Tibial nerve (tissue), 4 donors: Measurements from ENCODE around the gene ABCB4. TPM values are rescaled to one million over a fixed set of nuclear protein-coding genes. Genes with fewer than 3 reads are reported as not detected.

Source experiments
- DNase-seq, 2 donors: peaks; one replicate each; pipeline ENCODE4 v3.0.0-alpha.2; 2019; ENCODE audit warnings: low spot score in 2 of 2
- H3K27ac ChIP-seq, 4 donors: fragments of 200-600 bp; sonication (generic) in 3 of 4; one replicate each; pipeline ENCODE4 v1.5.1; 2017 to 2019; ENCODE audit warnings: mild to moderate bottlenecking in 1 of 4
- H3K27me3 ChIP-seq, 2 donors: fragments of 200-600 bp; sonication (generic) in 1 of 2; one replicate each; pipeline versions ENCODE4 v1.5.1 to v1.6.0; 2017 to 2019
- H3K36me3 ChIP-seq, 3 donors: fragments of 200-600 bp; sonication (generic); one replicate each; pipeline ENCODE4 v1.5.1; 2018 to 2019
- H3K4me1 ChIP-seq, 4 donors: fragments of 200-600 bp; sonication (generic) in 3 of 4; one replicate each; pipeline ENCODE4 v1.5.1; 2017 to 2019
- H3K4me3 ChIP-seq, 4 donors: fragments of 200-600 bp; sonication (generic) in 3 of 4; one replicate each; pipeline ENCODE4 v1.5.1; 2017 to 2019; ENCODE audit warnings: mild to moderate bottlenecking in 1 of 4, moderate library complexity in 1 of 4
- H3K9me3 ChIP-seq, 4 donors: fragments of 200-600 bp; sonication (generic) in 3 of 4; one replicate each; pipeline ENCODE4 v1.5.1; 2017 to 2019
- EP300 ChIP-seq, 2 donors: sonication (generic); formaldehyde crosslinking; IDR thresholded peaks; one replicate each; pipeline ENCODE4 v1.6.1; 2017; ENCODE audit warnings: antibody characterized with exemption in 2 of 2, mild to moderate bottlenecking in 1 of 2
- POLR2A ChIP-seq, 2 donors: fragments of 450-650 bp; IDR thresholded peaks; one replicate each; pipeline ENCODE4 v1.6.1; 2017; ENCODE audit warnings: antibody characterized with exemption in 2 of 2, mild to moderate bottlenecking in 2 of 2, moderate library complexity in 2 of 2
- WGBS, 2 donors: methylation state at CpG; one replicate each; pipeline ENCODE4 v1.1.5; 2018; 5-methylcytosine and 5-hydroxymethylcytosine counted together
- total RNA-seq, 4 donors: library from RNA; depleted of rRNA; stranded (reverse); fragments of >200 nt; gene quantifications; one replicate each; pipeline ENCODE4 v1.1.0, GENCODE V29; 2016
- TF ChIP-seq, protein P1 (sequence below), 5 experiments: fragments of 200-600 bp in 3 of 5; fragments of 450-650 bp in 2 of 5; sonication (generic) in 3 of 5; IDR thresholded peaks; one replicate each; pipeline ENCODE4 v1.5.1; 2016 to 2019; ENCODE audit warnings: antibody characterized with exemption in 5 of 5, mild to moderate bottlenecking in 3 of 5, moderate library complexity in 2 of 5

Gene ABCB4
- total RNA-seq, 4 donors from 2014 or later = 0.42 to 2.0 (median 1.00) TPM

DNA sequence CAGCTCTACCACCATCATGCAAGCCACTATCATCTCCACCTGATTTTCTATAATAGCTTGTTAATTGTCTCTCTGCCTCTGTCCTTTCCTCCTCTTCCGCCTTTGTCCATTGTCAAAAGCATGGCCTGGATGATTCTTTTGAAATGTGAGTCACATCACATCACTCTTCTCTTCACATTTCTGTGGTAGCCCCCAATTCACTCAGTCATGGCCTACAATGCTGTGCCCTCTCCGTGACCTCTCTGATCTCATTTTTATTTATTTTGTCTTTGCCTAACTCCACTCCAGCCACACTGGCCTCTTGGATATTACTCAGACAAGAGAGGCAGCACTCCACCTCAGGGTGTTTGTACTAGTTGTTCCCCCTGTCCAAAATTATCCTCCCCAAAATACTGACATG is 4.9 kb upstream of the ABCB4 start:
- peaks cover 0 to 8% (median 3%) of the 10 kb centered on the region in 4 donors for H3K4me1 ChIP-seq
- 72 to 75% methylated on average over 2 of the region's 2 CpGs for WGBS, 2 donors
- DNase-seq = no peak
- H3K27me3 ChIP-seq = no peaks in the 10 kb centered on the region
- no peak overlapping the region for H3K4me3 ChIP-seq
- H3K27ac ChIP-seq = no peak overlapping the region
- no peaks in the 10 kb centered on the region for H3K9me3 ChIP-seq
- no peak for TF ChIP-seq POLR2A (IDR thresholded peaks at IDR 0.05)
- no peak for TF ChIP-seq EP300 (IDR thresholded peaks at IDR 0.05)
- TF ChIP-seq, protein P1, sequence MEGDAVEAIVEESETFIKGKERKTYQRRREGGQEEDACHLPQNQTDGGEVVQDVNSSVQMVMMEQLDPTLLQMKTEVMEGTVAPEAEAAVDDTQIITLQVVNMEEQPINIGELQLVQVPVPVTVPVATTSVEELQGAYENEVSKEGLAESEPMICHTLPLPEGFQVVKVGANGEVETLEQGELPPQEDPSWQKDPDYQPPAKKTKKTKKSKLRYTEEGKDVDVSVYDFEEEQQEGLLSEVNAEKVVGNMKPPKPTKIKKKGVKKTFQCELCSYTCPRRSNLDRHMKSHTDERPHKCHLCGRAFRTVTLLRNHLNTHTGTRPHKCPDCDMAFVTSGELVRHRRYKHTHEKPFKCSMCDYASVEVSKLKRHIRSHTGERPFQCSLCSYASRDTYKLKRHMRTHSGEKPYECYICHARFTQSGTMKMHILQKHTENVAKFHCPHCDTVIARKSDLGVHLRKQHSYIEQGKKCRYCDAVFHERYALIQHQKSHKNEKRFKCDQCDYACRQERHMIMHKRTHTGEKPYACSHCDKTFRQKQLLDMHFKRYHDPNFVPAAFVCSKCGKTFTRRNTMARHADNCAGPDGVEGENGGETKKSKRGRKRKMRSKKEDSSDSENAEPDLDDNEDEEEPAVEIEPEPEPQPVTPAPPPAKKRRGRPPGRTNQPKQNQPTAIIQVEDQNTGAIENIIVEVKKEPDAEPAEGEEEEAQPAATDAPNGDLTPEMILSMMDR (IDR thresholded peaks at IDR 0.05) = no peak
- H3K36me3 ChIP-seq = no peaks in the 10 kb centered on the region

DNA sequence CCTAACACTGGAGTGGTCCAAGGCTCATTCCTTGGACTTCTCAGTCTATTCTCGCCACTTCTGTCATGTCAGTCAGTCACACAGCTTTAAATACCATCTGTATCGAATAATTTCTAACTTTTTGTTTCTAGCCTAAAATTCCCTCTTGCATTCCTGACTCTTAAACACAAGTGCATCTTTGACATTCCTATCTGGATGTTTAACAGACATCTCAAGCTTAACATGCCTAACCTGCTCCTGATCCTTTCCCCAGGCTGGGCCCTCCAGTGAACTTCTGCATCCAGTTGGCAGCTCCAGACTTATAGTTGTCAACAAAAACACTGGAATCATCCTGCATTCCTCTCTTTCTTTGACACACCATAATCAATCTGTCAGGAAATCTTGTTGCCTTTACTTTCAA is 4.5 kb upstream of the ABCB4 start:
- no peak for DNase-seq
- 80 to 85% methylated on average over 2 of the region's 2 CpGs for WGBS, 2 donors
- H3K4me1 ChIP-seq = peaks cover 0 to 12% (median 6%) of the 10 kb centered on the region in 4 donors
- no peak overlapping the region for H3K27ac ChIP-seq
- H3K36me3 ChIP-seq = no peaks in the 10 kb centered on the region
- H3K27me3 ChIP-seq = no peaks in the 10 kb centered on the region
- H3K9me3 ChIP-seq = no peaks in the 10 kb centered on the region
- TF ChIP-seq, protein P1 (IDR thresholded peaks at IDR 0.05) = no peak
- no peak for TF ChIP-seq POLR2A (IDR thresholded peaks at IDR 0.05)
- TF ChIP-seq EP300 (IDR thresholded peaks at IDR 0.05) = no peak
- H3K4me3 ChIP-seq = no peak overlapping the region

DNA sequence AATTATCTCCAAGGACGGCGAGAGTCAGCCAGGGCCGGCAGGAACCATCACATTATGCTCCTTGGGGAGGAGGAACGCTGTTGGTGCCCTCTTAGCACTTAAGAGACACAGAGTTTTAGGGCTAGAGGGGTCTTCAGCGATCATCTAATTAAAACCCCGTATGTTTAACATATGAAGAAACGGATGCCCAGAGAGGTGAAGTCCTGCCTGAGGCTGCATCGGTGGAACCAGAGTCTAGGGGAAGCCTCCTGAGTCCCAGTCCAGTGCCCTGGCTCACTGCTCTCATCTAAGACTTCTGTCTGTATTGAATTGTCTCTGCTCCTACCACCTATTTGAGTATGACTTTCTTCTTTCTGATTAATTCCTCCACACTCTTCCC is 688 bp upstream of the ABCB4 start:
- Histone ChIP-seq H3K4me1 (peaks cover 0 to 23% (median 13%) of the 10 kb centered on the region in 4 donors), H3K36me3 (no peaks in the 10 kb centered on the region), H3K27me3 (no peaks in the 10 kb centered on the region), H3K9me3 (no peaks in the 10 kb centered on the region), H3K27ac (no peak overlapping the region), H3K4me3 (peak overlapping the region in 3 of 4 donors; percentile 16 to 59 (median 57))
- no peak for TF ChIP-seq EP300 (IDR thresholded peaks at IDR 0.05)
- TF ChIP-seq POLR2A (IDR thresholded peaks at IDR 0.05) = no peak
- TF ChIP-seq, protein P1 (IDR thresholded peaks at IDR 0.05) = no peak
- WGBS, 2 donors = 55 to 58% methylated on average over 8 of the region's 8 CpGs
- DNase-seq = no peak

GRCh38 chr7:87474533-87475358 is 734 bp downstream of the ABCB4 start:
- H3K9me3 ChIP-seq = no peaks in the 10 kb centered on the region
- WGBS, 2 donors = 3 to 6% methylated on average over 14 of the region's 14 CpGs
- TF ChIP-seq EP300 (IDR thresholded peaks at IDR 0.05) = no peak
- DNase-seq = no peak
- H3K36me3 ChIP-seq = no peaks in the 10 kb centered on the region
- H3K4me1 ChIP-seq = peaks cover 0 to 23% (median 13%) of the 10 kb centered on the region in 4 donors
- H3K27me3 ChIP-seq = no peaks in the 10 kb centered on the region
- peak overlapping the region in 3 of 4 donors; percentile 42 to 77 (median 59) for H3K27ac ChIP-seq
- H3K4me3 ChIP-seq = peak overlapping the region; percentile 32 to 59 (median 46)

DNA sequence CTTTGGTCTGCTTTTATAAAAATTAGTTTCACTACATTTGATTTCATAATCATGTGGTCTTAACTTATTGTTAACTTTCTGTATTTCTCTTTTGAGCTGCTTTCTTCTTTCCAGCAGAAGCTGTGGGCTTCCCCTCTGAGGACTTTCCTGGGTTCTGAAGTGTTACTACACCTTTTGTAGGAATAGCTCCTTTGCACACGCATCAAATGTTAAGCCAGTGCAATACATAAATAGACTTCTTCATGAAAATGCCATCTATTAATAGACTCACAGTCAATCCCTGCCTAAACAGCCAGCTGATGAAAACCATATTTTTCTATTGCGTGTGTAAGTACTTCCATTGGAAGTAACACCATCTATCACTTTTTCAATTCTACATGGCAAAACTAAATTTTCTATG is 1.5 kb downstream of the ABCB4 start:
- Histone ChIP-seq H3K4me1 (peaks cover 0 to 23% (median 13%) of the 10 kb centered on the region in 4 donors), H3K27me3 (no peaks in the 10 kb centered on the region), H3K4me3 (no peak overlapping the region), H3K27ac (peak overlapping the region in 1 of 4 donors; percentile 22), H3K9me3 (no peaks in the 10 kb centered on the region), H3K36me3 (no peaks in the 10 kb centered on the region)
- DNase-seq = no peak
- 17 to 25% methylated on average over 2 of the region's 2 CpGs for WGBS, 2 donors
- TF ChIP-seq, protein P1 (IDR thresholded peaks at IDR 0.05) = no peak
- no peak for TF ChIP-seq POLR2A (IDR thresholded peaks at IDR 0.05)
- no peak for TF ChIP-seq EP300 (IDR thresholded peaks at IDR 0.05)
